Nephron progenitor cell (in vitro differentiated cells): Measurements from ENCODE around the gene FARP1.

Source experiments
- DNase-seq: peaks from one replicate; pipeline ENCODE4 v3.0.0; 2021
- H3K27ac Mint-ChIP-seq: 2 replicates; pipeline ENCODE4 v1.8.0; 2021; ENCODE audit warnings: mild to moderate bottlenecking, moderate library complexity, mixed read lengths
- H3K27me3 Mint-ChIP-seq: 2 replicates; pipeline ENCODE4 v1.8.0; 2021; ENCODE audit warnings: mild to moderate bottlenecking, low read depth, mixed read lengths; ENCODE audit not compliant: poor library complexity
- H3K36me3 Mint-ChIP-seq: 2 replicates; pipeline ENCODE4 v1.8.0; 2021; ENCODE audit warnings: low read depth, mixed read lengths
- H3K4me1 Mint-ChIP-seq: 2 replicates; pipeline ENCODE4 v1.8.0; 2021; ENCODE audit warnings: mixed read lengths
- H3K4me3 Mint-ChIP-seq: 2 replicates; pipeline ENCODE4 v1.8.0; 2021; ENCODE audit warnings: mild to moderate bottlenecking, moderate library complexity, mixed read lengths
- H3K9me3 Mint-ChIP-seq: 2 replicates; pipeline ENCODE4 v1.8.0; 2021; ENCODE audit warnings: mild to moderate bottlenecking, moderate library complexity, mixed read lengths
- TF ChIP-seq, protein P1 (sequence below): fragments of 200-600 bp; sonication (generic); IDR thresholded peaks from 2 replicates; pipeline ENCODE4 v1.5.0; 2021; ENCODE audit warnings: antibody characterized with exemption

The FARP1 gene

DNA sequence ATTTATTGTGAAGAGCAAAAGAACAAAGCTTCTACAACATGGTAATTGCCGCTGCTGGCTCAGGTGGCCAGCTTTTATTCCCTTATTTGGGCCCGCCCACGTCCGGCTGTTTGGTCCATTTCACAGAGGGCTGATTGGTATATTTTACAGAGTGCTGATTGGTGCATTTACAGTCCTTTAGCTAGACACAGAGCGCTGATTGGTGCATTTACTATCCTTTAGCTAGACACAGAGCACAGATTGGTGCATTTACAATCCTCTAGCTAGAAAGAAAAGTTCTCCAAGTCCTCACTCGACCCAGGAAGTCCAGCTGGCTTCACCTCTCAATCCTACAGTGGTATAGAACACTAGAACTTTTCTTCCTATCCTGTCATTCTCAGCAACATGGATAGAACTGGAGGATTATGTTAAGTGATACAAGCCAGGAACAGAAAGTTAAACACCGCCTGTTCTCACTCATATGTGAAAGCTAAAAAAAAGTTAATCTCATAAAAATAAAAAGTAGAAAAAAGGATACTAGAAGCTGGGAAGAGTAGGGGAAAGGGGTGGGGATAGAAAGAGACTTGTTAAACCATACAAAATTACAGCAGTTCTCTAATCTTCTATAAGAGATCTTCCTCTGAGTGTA is 33.6 kb upstream of the FARP1 start:
- Mint-ChIP-seq H3K9me3 (peaks cover 11% of the 10 kb centered on the region), H3K36me3 (no peaks in the 10 kb centered on the region), H3K4me1 (no peaks in the 10 kb centered on the region), H3K27me3 (peaks cover 10% of the 10 kb centered on the region), H3K4me3 (no peak overlapping the region), H3K27ac (no peak overlapping the region)
- TF ChIP-seq, protein P1, sequence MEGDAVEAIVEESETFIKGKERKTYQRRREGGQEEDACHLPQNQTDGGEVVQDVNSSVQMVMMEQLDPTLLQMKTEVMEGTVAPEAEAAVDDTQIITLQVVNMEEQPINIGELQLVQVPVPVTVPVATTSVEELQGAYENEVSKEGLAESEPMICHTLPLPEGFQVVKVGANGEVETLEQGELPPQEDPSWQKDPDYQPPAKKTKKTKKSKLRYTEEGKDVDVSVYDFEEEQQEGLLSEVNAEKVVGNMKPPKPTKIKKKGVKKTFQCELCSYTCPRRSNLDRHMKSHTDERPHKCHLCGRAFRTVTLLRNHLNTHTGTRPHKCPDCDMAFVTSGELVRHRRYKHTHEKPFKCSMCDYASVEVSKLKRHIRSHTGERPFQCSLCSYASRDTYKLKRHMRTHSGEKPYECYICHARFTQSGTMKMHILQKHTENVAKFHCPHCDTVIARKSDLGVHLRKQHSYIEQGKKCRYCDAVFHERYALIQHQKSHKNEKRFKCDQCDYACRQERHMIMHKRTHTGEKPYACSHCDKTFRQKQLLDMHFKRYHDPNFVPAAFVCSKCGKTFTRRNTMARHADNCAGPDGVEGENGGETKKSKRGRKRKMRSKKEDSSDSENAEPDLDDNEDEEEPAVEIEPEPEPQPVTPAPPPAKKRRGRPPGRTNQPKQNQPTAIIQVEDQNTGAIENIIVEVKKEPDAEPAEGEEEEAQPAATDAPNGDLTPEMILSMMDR, result no peak
- no peak for DNase-seq

DNA sequence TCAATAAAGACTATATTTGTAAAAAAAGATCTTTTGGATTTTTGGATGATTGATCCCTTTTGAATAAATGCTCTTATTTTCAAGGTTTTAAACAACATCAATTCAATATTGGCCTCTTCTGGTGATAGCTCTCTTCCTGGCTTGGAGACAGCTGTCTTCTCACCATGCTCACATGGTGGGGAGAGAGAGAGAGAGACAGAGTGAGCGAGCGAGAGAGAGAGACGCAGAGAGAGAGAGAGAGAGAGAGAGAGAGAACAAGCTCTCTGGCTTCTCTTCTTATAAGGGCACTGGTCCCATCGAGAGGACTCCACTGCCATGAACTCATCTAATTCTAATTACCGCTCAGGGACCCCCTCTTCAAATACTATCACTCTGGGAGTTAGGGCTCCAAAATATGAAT is 32.1 kb upstream of the FARP1 start:
- Mint-ChIP-seq H3K27me3 (peaks cover 10% of the 10 kb centered on the region), H3K9me3 (peaks cover 11% of the 10 kb centered on the region), H3K4me3 (no peak overlapping the region), H3K36me3 (no peaks in the 10 kb centered on the region), H3K4me1 (no peaks in the 10 kb centered on the region), H3K27ac (peak overlapping the region; percentile 89)
- TF ChIP-seq, protein P1, result no peak
- DNase-seq, result no peak

DNA sequence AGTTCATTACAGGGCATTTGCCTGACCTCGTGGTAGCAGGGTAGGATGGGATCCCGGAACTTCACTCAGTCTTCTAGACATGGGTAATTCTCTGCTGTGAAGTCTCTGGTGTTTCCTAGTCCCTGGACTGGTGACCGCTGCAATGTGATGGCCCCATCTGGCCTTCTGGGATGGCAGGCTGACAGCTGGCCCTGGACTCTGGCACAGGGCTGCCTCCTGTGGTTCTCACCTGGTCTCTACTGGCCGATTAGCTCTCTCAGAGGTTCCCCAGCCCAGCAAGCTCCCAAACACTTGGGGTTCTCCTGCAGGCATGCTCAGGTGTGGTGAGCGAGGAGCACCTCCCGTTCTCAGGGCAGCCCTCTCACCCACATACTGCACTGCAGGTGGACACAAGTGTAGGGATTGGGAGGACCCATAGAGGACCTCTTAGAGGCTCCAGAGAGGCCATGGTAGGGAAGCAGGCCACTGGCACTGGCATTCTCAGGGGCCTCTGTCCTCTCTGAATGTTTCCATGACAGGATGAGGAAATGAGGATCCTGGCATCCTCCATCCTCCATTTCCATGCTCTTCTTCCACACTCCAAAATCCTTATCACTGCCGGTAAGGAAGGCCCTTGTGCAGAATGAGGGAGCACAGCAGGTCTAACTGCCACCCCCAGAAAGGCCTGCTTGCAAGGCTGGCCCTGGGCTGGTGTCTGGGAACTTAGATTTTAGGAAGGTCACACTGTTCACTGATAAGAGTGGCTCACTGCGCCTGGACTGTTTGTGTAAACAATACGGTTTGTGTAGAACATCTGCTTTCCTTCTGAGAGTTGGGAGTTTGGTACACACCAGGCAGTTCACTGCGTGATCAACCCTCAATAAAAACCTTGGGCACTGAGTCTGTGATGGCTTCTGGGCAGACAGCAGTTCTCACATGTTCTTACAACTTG is 31.5 kb upstream of the FARP1 start:
- Mint-ChIP-seq H3K36me3 (no peaks in the 10 kb centered on the region), H3K27ac (no peak overlapping the region), H3K27me3 (peaks cover 10% of the 10 kb centered on the region), H3K4me1 (no peaks in the 10 kb centered on the region), H3K9me3 (peaks cover 12% of the 10 kb centered on the region), H3K4me3 (no peak overlapping the region)
- TF ChIP-seq, protein P1, result no peak
- no peak for DNase-seq

DNA sequence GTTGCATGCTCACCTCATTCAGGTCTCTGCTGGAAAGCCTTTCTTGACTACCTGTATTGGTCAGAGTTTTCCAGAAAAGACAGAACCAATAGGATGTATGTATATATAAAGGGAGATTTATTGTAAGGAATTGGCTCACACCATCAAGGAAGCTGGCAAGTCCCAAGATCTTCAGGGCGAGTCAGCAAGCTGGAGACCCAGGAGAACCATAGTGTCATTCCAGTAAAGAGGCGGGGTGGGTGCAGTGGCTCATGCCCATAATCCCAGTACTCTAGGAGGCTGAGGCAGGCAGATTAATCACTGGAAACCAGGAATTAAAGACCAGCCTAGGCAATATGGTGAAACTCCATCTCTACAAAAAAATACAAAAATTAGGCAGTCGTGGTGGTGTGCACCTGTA is 30.4 kb upstream of the FARP1 start:
- Mint-ChIP-seq H3K4me3 (no peak overlapping the region), H3K4me1 (no peaks in the 10 kb centered on the region), H3K27ac (no peak overlapping the region), H3K36me3 (no peaks in the 10 kb centered on the region), H3K9me3 (peaks cover 9% of the 10 kb centered on the region), H3K27me3 (peaks cover 10% of the 10 kb centered on the region)
- no peak for DNase-seq
- TF ChIP-seq, protein P1, result no peak

DNA sequence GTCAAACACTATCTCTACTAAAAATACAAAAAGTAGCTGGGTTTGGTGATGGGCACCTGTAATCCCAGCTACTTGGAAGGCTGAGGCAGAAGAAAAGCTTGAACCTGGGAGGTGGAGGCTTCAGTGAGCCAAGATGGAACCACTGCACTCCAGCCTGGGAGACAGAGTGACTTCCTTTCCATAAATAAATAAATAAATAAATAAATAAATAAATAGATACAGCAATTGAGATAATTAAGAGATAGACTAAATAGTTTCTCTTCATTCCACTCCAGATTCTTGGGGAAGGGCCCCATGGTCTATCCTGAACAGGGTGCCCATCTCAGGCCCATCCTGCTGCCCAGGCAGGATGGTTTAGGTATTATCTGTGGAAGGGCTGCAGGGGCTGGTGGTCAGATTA is 24.0 kb upstream of the FARP1 start:
- Mint-ChIP-seq H3K4me1 (no peaks in the 10 kb centered on the region), H3K27ac (no peak overlapping the region), H3K36me3 (peaks cover 3% of the 10 kb centered on the region), H3K27me3 (peaks cover 8% of the 10 kb centered on the region), H3K9me3 (peaks cover 22% of the 10 kb centered on the region), H3K4me3 (no peak overlapping the region)
- DNase-seq, result no peak
- TF ChIP-seq, protein P1, result no peak
